ENCODE measurements around the gene ATP11A. TPM values are rescaled to one million over a fixed set of nuclear protein-coding genes. Genes with fewer than 3 reads are reported as not detected.

Gene ATP11A
- total and polyA plus RNA-seq, 9 of the 15 experiments (the other 6 are each of a cell fraction or from before 2014, with no cell fraction given), result 0.38 to 34.2 (median 4.2) TPM

GRCh38 chr13:112764028-112764427, 74.2 kb downstream of the ATP11A start:
- Histone ChIP-seq H3K4me2 (ENCODE audit: insufficient read depth, low read length) (no peak overlapping the region), H3K9ac (ENCODE audit: insufficient read depth in 1 of 2, low read depth in 2 of 2, low read length in 2 of 2) (no peak overlapping the region), H3K4me1 (replicated peaks in 1 of 2; ENCODE audit: control insufficient read depth in 2 of 2, insufficient read depth in 2 of 2, low read length in 2 of 2) (peaks cover 12 to 23% of the 10 kb centered on the region in 2 experiments; a peak in 4 of 5 replicates), H3K27ac (ENCODE audit: extremely low read depth, low read depth, low read length) (no peak overlapping the region), H2AFZ (ENCODE audit: low read depth, low read length) (no peak overlapping the region), H3K9me1 (ENCODE audit: control insufficient read depth, insufficient read depth, low read length) (peaks cover 2% of the 10 kb centered on the region), H3K36me3 (ENCODE audit: control insufficient read depth, insufficient read depth, low read length) (no peaks in the 10 kb centered on the region), H3K79me2 (ENCODE audit: control insufficient read depth, insufficient read depth, low read length) (no peaks in the 10 kb centered on the region; the same call in 1 of the 3 replicates), H3K4me3 (no peak overlapping the region), H4K20me1 (replicated peaks; ENCODE audit: control insufficient read depth, insufficient read depth, low read length) (peaks cover 13% of the 10 kb centered on the region), H3K27me3 (ENCODE audit: control insufficient read depth in 2 of 2, insufficient read depth in 2 of 2, low read length in 2 of 2) (no peaks in the 10 kb centered on the region), H3K9me3 (replicated peaks; ENCODE audit: control insufficient read depth, insufficient read depth, low read depth, low read length) (no peaks in the 10 kb centered on the region)
- in situ Hi-C loops (cut with MboI) (no loop called here), intact Hi-C loops (cut with micrococcal nuclease) (no loop called here)
- no TSS peak for BruUV-seq (replicated peaks)
- POLR2A ChIA-PET, result interaction anchor here (1.3 kb wide), 1 partner anchor 15 kb away, joined by 3 read pairs; no protein-coding TSS in a partner anchor
- TF ChIP-seq NFXL1 (CRISPR knock-in tag; IDR thresholded peaks at IDR 0.05), result no peak
- no peak for TF ChIP-seq FOXJ3 (CRISPR knock-in tag; IDR thresholded peaks at IDR 0.05)
- 87% methylated on average over 11 of the region's 11 CpGs for WGBS (ENCODE audit: insufficient coverage, low coverage, missing lambda C conversion rate)
- FAIRE-seq (no peak), ATAC-seq (no peak), DNase-seq (ENCODE audit: extremely low read depth in 1 of 4, low spot score in 3 of 4) (no peak)
- CTCF ChIA-PET (ENCODE audit: low intra/inter-chr PET ratio), result no interaction called here

GRCh38 chr13:112764864-112765561, 75.2 kb downstream of the ATP11A start:
- H3K79me2 ChIP-seq (ENCODE audit: control insufficient read depth, insufficient read depth, low read length), result no peaks in the 10 kb centered on the region; the same call in 2 of the 3 replicates
- FAIRE-seq (no peak), DNase-seq (ENCODE audit: extremely low read depth in 1 of 4, low spot score in 3 of 4) (no peak), ATAC-seq (no peak)
- H3K9me1 ChIP-seq (ENCODE audit: control insufficient read depth, insufficient read depth, low read length), result peaks cover 2% of the 10 kb centered on the region
- no peaks in the 10 kb centered on the region for H3K36me3 ChIP-seq (ENCODE audit: control insufficient read depth, insufficient read depth, low read length)
- H4K20me1 ChIP-seq (replicated peaks; ENCODE audit: control insufficient read depth, insufficient read depth, low read length), result peaks cover 13% of the 10 kb centered on the region
- CTCF ChIA-PET (ENCODE audit: low intra/inter-chr PET ratio), result no interaction called here
- WGBS (ENCODE audit: insufficient coverage, low coverage, missing lambda C conversion rate), result 91% methylated on average over 5 of the region's 23 CpGs
- BruUV-seq (replicated peaks), result no TSS peak
- intact Hi-C loops (cut with micrococcal nuclease) (no loop called here), in situ Hi-C loops (cut with MboI) (no loop called here)
- H3K27ac ChIP-seq (ENCODE audit: extremely low read depth, low read depth, low read length), result no peak overlapping the region
- H2AFZ ChIP-seq (ENCODE audit: low read depth, low read length), result no peak overlapping the region
- no peak overlapping the region for H3K4me2 ChIP-seq (ENCODE audit: insufficient read depth, low read length)
- H3K27me3 ChIP-seq (ENCODE audit: control insufficient read depth in 2 of 2, insufficient read depth in 2 of 2, low read length in 2 of 2), result no peaks in the 10 kb centered on the region
- no peak overlapping the region for H3K9ac ChIP-seq (ENCODE audit: insufficient read depth in 1 of 2, low read depth in 2 of 2, low read length in 2 of 2)
- no peak overlapping the region for H3K4me3 ChIP-seq
- peaks cover 12 to 26% of the 10 kb centered on the region in 2 experiments; a peak in 4 of 5 replicates for H3K4me1 ChIP-seq (replicated peaks in 1 of 2; ENCODE audit: control insufficient read depth in 2 of 2, insufficient read depth in 2 of 2, low read length in 2 of 2)
- POLR2A ChIA-PET, result no interaction called here
- no peaks in the 10 kb centered on the region for H3K9me3 ChIP-seq (replicated peaks; ENCODE audit: control insufficient read depth, insufficient read depth, low read depth, low read length)
- TF ChIP-seq ZNF318 (IDR thresholded peaks at IDR 0.05; ENCODE audit: borderline replicate concordance in 1 of 2, low read depth in 1 of 2), result no peak
- TF ChIP-seq PHF8 (IDR thresholded peaks at IDR 0.05; ENCODE audit: borderline replicate concordance, low read length), result no peak
- no peak for TF ChIP-seq BACH1 (tag; IDR thresholded peaks at IDR 0.05)
- TF ChIP-seq MAX (CRISPR knock-in tag; IDR thresholded peaks at IDR 0.05), result no peak
